Neural cell (in vitro differentiated cells): ENCODE data around the gene TMEM266. TPM values are rescaled to one million over a fixed set of nuclear protein-coding genes. Genes with fewer than 3 reads are reported as not detected.

Experiments used
- H2AFZ ChIP-seq: fragments of 200-600, 300-800 bp; sonication (generic), shearing (Covaris generic); 2 replicates; pipeline ENCODE4 v1.6.0; 2014; ENCODE audit warnings: low read depth, mild to moderate bottlenecking, antibody characterized with exemption, low read length, moderate library complexity
- H3F3A ChIP-seq: fragments of 200-600 bp; shearing (Covaris generic); 2 replicates; pipeline ENCODE4 v1.6.1; 2016; ENCODE audit warnings: mild to moderate bottlenecking, moderate library complexity, mixed read lengths, antibody characterized with exemption, low read length; ENCODE audit not compliant: insufficient read depth, poor library complexity, severe bottlenecking
- H3K27ac ChIP-seq: fragments of 200-600, 300-800 bp; sonication (generic), shearing (Covaris generic); 2 replicates; pipeline ENCODE4 v1.5.1; 2014; ENCODE audit warnings: mild to moderate bottlenecking, low read length, moderate library complexity
- H3K27me3 ChIP-seq: fragments of 300-800, 200-600 bp; sonication (generic), shearing (Covaris generic); 2 replicates; pipeline ENCODE4 v1.6.0; 2014; ENCODE audit warnings: mild to moderate bottlenecking, low read depth, low read length, moderate library complexity; ENCODE audit not compliant: insufficient read depth
- H3K36me3 ChIP-seq: fragments of 300-800, 200-600 bp; sonication (generic), shearing (Covaris generic); 2 replicates; pipeline ENCODE4 v1.5.1; 2014; ENCODE audit warnings: mild to moderate bottlenecking, antibody characterized with exemption, low read length, moderate library complexity; ENCODE audit not compliant: insufficient read depth
- H3K4me2 ChIP-seq: fragments of 300-800, 200-600 bp; sonication (generic), shearing (Covaris generic); 2 replicates; pipeline ENCODE4 v1.6.0; 2014; ENCODE audit warnings: mild to moderate bottlenecking, low read length
- H3K4me3 ChIP-seq: fragments of 300-800, 200-600 bp; sonication (generic), shearing (Covaris generic); 2 replicates; pipeline ENCODE4 v1.5.1; 2014; ENCODE audit warnings: mild to moderate bottlenecking, low read length, moderate library complexity
- H3K79me2 ChIP-seq: fragments of 200-600 bp; shearing (Covaris generic); replicated peaks from 2 replicates; pipeline ENCODE4 v1.6.0; 2014; ENCODE audit warnings: mild to moderate bottlenecking, low read length, moderate library complexity; ENCODE audit not compliant: insufficient read depth
- H3K9ac ChIP-seq: fragments of 300-800, 200-600 bp; sonication (generic), shearing (Covaris generic); 2 replicates; pipeline ENCODE4 v1.6.1; 2016; ENCODE audit warnings: mild to moderate bottlenecking, low read length, mixed read lengths
- H3K9me2 ChIP-seq: fragments of 200-600 bp; shearing (Covaris generic); 2 replicates; pipeline ENCODE4 v1.6.1; 2016; ENCODE audit warnings: mild to moderate bottlenecking, low read length, mixed read lengths; ENCODE audit not compliant: insufficient read depth
- H3K9me3 ChIP-seq: fragments of 200-600, 300-800 bp; sonication (generic), shearing (Covaris generic); 2 replicates; pipeline ENCODE4 v1.6.1; 2016; ENCODE audit warnings: mild to moderate bottlenecking, mixed run types, low read length, moderate library complexity, mixed read lengths
- H4K20me1 ChIP-seq: fragments of 200-600 bp; shearing (Covaris generic); 2 replicates; pipeline ENCODE4 v1.6.1; 2016; ENCODE audit warnings: mild to moderate bottlenecking, mixed run types; ENCODE audit not compliant: insufficient read depth
- CTCF ChIP-seq: fragments of 450-650 bp; IDR thresholded peaks from 2 replicates; pipeline ENCODE4 v1.5.1; 2014; ENCODE audit warnings: antibody characterized with exemption, mild to moderate bottlenecking, moderate library complexity; ENCODE audit not compliant: poor library complexity, severe bottlenecking
- EP300 ChIP-seq: fragments of 450-650 bp; conservative IDR thresholded peaks from 2 replicates; pipeline ENCODE4 v1.6.1; 2014; ENCODE audit warnings: antibody characterized with exemption, mild to moderate bottlenecking, moderate library complexity; ENCODE audit not compliant: poor library complexity, severe bottlenecking
- EZH2 ChIP-seq: fragments of 200-600, 300-800 bp; shearing (Covaris generic), sonication (generic); IDR thresholded peaks from 2 replicates; pipeline ENCODE4 v1.6.1; 2014; ENCODE audit warnings: antibody characterized with exemption, low read length, borderline replicate concordance, mild to moderate bottlenecking; ENCODE audit not compliant: insufficient read depth, poor library complexity, severe bottlenecking
- MXI1 ChIP-seq: fragments of 450-650 bp; conservative IDR thresholded peaks from 2 replicates; pipeline ENCODE4 v1.6.1; 2014; ENCODE audit warnings: antibody characterized with exemption, mild to moderate bottlenecking; ENCODE audit not compliant: poor library complexity, severe bottlenecking
- POLR2AphosphoS5 ChIP-seq: IDR thresholded peaks from 2 replicates; pipeline ENCODE4 v1.6.1; 2012
- RAD21 ChIP-seq: fragments of 450-650 bp; conservative IDR thresholded peaks from 2 replicates; pipeline ENCODE4 v1.6.1; 2014; ENCODE audit warnings: antibody characterized with exemption, mild to moderate bottlenecking, moderate library complexity
- REST ChIP-seq: IDR thresholded peaks from 2 replicates; pipeline ENCODE4 v1.6.1; 2012; ENCODE audit warnings: borderline replicate concordance
- SMC3 ChIP-seq: fragments of 450-650 bp; conservative IDR thresholded peaks from 2 replicates; pipeline ENCODE4 v1.6.1; 2014; ENCODE audit warnings: antibody characterized with exemption, mild to moderate bottlenecking, moderate library complexity; ENCODE audit not compliant: poor library complexity
- TAF1 ChIP-seq: IDR thresholded peaks from 2 replicates; pipeline ENCODE4 v1.6.1; 2012; ENCODE audit warnings: low read depth
- polyA plus RNA-seq: library from polyadenylated mRNA; depleted of rRNA; stranded (reverse); fragments of >200 nt; gene quantifications from 2 replicates; pipeline ENCODE4 v1.2.3, GENCODE V29; 2014

Gene TMEM266
- polyA plus RNA-seq, 1 donor from 2014 or later = 17.6 TPM

GRCh38 chr15:76105391-76105790, 45.6 kb downstream of the TMEM266 start:
- no peak overlapping the region for H3K9ac ChIP-seq
- H3K79me2 ChIP-seq = no peaks in the 10 kb centered on the region
- TF ChIP-seq POLR2AphosphoS5 = no peak
- TF ChIP-seq MXI1 = no peak
- TF ChIP-seq EZH2 = no peak
- no peak for TF ChIP-seq SMC3
- TF ChIP-seq TAF1 = no peak
- TF ChIP-seq RAD21 = no peak
- TF ChIP-seq CTCF = no peak
- no peak for TF ChIP-seq REST
- no peak for TF ChIP-seq EP300
- H3K4me3 ChIP-seq = no peak overlapping the region
- H2AFZ ChIP-seq = no peak overlapping the region
- H3K4me2 ChIP-seq = no peak overlapping the region
- H3K9me3 ChIP-seq = no peaks in the 10 kb centered on the region
- H3K27me3 ChIP-seq = no peaks in the 10 kb centered on the region
- H3K36me3 ChIP-seq = no peaks in the 10 kb centered on the region
- H3F3A ChIP-seq = no peaks in the 10 kb centered on the region
- no peak overlapping the region for H3K27ac ChIP-seq
- H4K20me1 ChIP-seq = no peaks in the 10 kb centered on the region
- H3K9me2 ChIP-seq = no peaks in the 10 kb centered on the region

- H3K4me3 ChIP-seq = no peak overlapping the region
- no peak overlapping the region for H3K9ac ChIP-seq
- no peaks in the 10 kb centered on the region for H3K9me3 ChIP-seq
- H3K9me2 ChIP-seq = no peaks in the 10 kb centered on the region
- H3K79me2 ChIP-seq = no peaks in the 10 kb centered on the region
- H2AFZ ChIP-seq = no peak overlapping the region
- no peak overlapping the region for H3K4me2 ChIP-seq
- TF ChIP-seq TAF1 = no peak
- no peak for TF ChIP-seq SMC3
- TF ChIP-seq EZH2 = no peak
- no peak for TF ChIP-seq CTCF
- no peak for TF ChIP-seq POLR2AphosphoS5
- TF ChIP-seq EP300 = no peak
- no peak for TF ChIP-seq MXI1
- TF ChIP-seq REST = no peak
- no peak for TF ChIP-seq RAD21
- H3K36me3 ChIP-seq = no peaks in the 10 kb centered on the region
- no peaks in the 10 kb centered on the region for H3F3A ChIP-seq
- no peak overlapping the region for H3K27ac ChIP-seq
- no peaks in the 10 kb centered on the region for H3K27me3 ChIP-seq
- H4K20me1 ChIP-seq = no peaks in the 10 kb centered on the region
Observed at GRCh38 chr15:76105911-76106310, 46.1 kb downstream of the TMEM266 start.
